HG03469 (cell line): ENCODE results near the gene C6orf141.
A peak's percentile ranks its signal among the peaks of the same experiment; 100 is the strongest.

ENCODE experiments used
- ATAC-seq: cut with Tn5 transposase; IDR thresholded peaks from one replicate; pipeline ENCODE4 v1.9.1; 2021; ENCODE audit warnings: mild to moderate bottlenecking, moderate library complexity, moderate number of reproducible peaks; ENCODE audit not compliant: unreplicated experiment

C6orf141 gene

DNA sequence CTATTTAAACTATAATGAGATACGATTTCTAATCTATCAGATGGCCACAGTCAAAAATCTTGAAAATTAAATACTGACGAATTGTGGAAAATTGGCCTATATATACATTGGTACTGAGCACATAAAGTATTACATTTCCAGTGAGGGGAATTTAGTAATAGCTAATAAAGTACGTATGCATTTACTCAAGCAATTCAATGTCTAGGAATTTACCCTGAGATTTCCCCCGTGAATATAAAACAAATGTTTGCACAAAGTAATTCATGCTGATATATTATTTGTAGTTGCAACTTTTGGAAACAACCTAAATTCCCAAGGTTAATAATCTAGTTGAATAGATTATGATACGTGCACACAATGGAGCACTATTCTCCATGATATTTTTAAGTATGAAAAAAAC, 14.7 kb upstream of the C6orf141 start:
- no peak for ATAC-seq

DNA sequence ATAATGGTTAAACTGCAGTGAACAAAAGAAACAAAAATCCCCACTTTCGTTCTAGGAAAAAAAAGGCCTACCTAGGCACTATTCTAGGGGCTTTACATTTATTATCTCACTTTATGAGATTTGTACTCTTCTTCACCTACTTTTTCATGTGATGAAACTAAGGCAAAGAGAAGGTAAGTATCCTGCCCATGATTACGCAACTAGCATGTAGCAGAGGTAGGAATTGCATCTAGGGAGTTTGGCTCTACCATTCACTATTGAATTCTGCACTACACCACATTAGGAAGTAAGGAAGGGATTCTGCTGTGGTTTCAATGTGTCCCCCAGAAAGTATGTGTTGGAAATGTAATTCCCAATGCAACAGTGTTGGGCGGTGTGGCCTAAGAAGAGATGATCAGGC, 11.4 kb upstream of the C6orf141 start:
- ATAC-seq = no peak

GRCh38 chr6:49540614-49541013, 9.9 kb upstream of the C6orf141 start:
- no peak for ATAC-seq

DNA sequence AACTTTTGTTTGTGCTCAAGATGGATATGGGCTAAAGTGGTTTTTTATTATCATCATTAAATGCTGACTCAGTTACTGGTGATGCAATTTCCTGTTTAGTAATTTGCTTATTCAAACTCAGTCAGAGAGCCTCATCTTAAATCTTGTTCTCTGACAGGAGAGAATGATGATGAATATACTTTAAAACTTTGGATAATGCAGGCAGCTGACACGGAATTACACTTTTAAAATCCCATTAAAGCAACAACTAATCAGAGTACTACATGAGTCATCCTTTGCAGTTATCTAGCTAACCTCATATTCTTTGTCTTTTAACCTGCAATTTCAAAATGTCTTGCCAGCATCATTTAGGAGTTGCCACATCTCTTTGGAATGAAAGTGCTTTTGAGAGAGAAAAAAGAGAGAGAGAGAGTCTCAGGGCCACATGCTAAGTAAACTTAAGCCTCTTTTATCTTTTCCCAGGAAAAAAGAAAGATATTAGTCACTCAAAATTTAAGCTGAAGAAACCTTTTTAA, 9.2 kb upstream of the C6orf141 start:
- ATAC-seq = no peak

DNA sequence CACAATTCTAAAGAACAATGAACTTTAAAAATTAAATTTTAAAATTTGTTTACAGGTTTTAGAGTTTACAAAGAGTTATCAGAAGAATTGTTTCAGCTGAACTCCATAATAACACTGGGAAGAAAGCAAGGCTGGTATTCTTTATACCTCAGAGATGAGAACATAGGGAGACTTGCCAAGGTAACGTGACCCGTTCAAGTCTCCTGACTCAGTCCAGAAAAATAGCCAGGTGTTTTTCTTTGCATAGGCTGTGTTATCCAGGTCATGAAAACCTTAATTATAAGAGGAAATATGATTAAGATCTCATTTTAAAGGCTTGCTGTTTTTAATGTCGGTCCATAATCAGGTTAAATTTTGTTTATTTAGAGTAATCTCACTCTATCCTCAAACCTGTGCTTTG, 8.5 kb upstream of the C6orf141 start:
- no peak for ATAC-seq

DNA sequence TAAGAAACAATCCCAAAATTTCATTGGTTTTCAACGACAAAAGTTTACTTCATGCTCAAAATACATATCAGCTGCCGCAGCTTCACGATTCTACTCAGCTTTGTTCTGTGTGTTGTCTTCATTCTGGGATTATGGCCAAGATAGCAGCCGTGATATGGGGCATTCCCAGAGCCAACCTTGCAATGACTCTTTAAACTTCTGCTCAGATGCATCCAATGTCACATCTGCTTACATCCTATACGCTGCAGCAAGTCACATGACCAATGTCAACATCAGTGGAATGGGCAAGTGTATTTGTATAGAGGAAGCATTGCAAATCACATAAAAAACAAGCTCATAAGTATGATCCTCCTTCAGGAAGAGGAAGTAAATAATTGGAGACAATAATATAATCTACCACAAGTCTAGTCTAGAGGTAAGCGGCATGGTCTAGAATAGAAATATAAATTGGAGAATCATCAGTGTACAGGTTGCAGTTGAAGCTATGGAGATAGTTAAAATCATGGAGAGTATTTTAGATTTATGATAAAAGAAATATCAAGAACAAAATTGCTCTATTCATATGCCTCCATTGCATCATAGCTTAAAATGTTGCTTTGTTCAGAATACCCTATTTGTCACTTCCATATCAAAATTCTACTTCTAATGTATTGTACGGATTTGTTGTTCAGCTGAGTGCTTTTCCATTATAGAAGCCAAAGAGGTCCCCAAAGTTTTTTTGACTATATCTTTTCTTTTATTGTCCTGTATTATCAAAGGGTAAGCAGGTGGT, 7.2 kb upstream of the C6orf141 start:
- no peak for ATAC-seq

- ATAC-seq = no peak
Observed at GRCh38 chr6:49546331-49546730, 4.1 kb upstream of the C6orf141 start.

- ATAC-seq = no peak
Observed at GRCh38 chr6:49548613-49549304, 1.7 kb upstream of the C6orf141 start.

DNA sequence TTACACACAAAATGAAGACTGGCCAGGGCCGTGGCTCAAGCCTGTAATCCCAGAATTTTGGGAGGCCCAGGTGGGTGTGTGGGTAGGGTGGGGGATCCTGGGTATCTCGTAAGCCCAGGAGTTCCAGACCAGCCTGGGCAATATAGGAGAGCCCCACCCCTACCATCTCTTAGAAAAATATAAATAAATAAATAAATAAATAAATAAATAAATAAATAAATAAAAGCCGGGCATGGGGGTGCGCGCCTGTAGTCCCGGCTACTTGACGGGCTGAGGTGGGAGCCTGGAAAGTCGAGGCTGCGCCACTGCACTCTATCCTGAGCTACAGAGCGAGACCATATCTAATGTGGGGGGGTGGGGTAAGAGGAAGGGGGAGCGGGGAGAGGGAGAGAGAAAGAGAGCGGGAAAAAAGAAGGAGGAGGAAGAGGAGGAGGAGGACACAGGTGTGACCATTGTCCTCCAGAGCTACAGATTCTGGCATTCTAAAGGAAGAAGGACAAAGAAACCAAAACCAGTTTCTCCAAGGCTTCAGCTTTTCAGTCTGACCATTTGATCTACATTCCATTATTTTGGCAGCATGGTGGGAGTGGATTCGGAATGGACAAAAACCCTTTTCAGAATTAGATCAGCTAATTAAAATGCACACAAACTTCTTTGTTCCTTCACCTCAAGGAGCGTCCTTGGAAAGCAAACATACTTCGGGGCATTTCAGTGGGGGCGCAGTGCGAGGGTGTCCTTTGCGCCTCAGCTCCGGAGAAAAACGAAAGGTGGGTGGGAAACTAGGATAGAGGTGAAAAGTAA, 577 bp upstream of the C6orf141 start:
- no peak for ATAC-seq

GRCh38 chr6:49551078-49551865, 804 bp downstream of the C6orf141 start:
- ATAC-seq = peak; percentile 29

GRCh38 chr6:49551866-49552129, 1.3 kb downstream of the C6orf141 start:
- peak; percentile 42 for ATAC-seq

GRCh38 chr6:49552596-49552995, 2.1 kb downstream of the C6orf141 start:
- ATAC-seq = no peak

- ATAC-seq = no peak
Observed at GRCh38 chr6:49553384-49553783, 2.9 kb downstream of the C6orf141 start.

GRCh38 chr6:49555951-49556350, 5.5 kb downstream of the C6orf141 start:
- ATAC-seq = no peak

DNA sequence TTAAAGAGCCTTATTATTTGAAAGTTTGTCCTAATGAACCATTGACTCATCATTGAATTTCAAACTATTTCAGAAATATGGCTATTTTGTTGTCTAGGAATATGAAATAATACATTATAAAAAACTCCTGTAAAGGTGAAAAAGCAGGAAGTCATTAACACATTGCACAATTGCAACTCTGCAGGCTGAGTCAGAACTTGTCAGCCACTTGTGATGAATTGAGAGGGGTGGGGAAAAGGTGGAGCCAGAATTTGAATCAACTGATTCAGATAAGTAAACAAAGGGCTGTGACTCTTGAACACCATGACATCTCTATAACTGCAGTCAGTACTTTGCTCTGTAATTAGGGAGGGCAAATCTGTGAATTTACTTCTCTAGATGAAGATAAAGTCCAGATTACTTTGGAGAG, 6.0 kb downstream of the C6orf141 start:
- ATAC-seq = no peak

DNA sequence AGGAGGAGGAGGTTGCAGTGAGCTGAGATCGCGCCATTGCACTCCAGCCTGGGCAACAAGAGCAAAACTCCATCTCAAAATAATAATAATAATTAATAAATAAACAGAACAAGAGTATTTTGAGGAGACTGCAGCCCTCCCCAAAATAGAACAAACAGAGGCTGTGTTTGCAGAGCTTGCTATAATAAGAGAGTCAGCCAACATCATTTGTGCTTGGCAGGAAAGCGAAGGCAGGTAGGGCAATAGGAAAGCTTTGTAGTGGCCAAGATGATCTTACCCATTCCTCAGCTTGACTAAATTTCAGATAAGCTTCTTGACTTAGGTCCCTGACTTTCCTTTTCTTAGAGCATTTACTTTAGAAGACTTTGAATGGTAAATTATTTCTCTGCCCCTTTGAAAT, 6.7 kb downstream of the C6orf141 start:
- ATAC-seq = no peak

DNA sequence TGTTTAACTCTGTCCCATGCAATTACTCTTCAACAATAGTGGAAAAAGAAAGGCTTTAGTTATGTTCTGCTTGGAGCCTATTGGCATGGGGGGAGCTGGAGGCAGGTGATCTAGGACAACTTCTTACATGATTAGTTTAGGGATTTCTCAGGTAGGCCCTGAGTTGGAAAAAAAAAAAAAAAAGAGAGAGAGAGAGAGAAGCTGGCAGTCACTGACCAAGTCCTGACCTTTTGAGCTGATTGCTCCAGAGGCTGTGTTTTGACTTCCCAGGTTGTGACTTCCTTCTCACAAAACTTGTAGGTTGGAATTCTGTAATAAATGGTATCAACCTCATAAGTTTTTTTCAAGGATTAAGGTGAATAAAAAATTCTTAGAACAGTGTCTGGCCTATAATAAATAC, 7.8 kb downstream of the C6orf141 start:
- ATAC-seq = no peak

DNA sequence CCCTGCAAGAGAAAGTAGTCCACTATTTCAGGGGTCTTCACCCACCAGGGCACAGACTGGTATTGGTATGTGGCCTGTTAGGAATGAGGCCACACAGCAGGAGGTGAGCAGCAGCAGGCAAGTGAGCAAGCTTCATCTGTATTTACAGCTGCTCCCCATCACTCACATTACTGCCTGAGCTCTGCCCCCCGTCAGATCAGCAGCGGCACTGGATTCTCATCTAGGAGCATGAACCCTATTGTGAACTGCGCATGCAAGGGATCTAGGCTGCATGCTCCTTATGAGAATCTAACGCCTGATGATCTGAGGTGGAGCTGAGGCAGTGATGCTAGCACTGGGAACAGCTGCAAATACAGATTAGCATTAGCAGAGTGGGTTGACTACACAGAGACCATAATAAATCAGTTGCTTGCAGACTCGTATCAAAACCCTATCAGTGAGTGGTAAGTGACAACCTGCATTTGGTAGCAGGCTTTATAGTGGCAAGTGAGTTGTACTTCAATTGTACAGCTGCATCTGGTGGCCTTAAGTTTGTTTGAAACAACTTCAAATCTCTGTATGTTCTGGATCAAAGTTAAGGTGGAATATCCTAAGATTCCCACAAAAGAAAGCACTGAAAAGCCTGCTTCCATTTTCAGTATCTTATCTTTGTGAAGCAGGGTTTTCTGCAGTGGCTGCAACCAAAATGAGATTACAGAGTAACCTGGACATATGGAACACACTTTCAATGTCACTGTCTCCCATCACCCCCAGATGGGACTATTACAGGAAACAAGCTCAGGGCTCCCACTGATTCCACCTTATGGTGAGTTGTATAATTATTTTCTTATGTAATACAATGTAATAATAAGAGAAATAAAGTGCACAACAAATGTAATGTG, 12.8 kb downstream of the C6orf141 start:
- ATAC-seq = no peak

GRCh38 chr6:49564552-49564951, 14.1 kb downstream of the C6orf141 start:
- ATAC-seq = no peak

GRCh38 chr6:49565261-49565660, 14.8 kb downstream of the C6orf141 start:
- no peak for ATAC-seq
